ENCODE measurements around the gene AGPAT3.

AGPAT3 gene

GRCh38 chr21:43907751-43908150, 42.7 kb downstream of the AGPAT3 start:
- TF ChIP-seq CTCF (IDR thresholded peaks at IDR 0.05): no peak
- DNase-seq: peak in 1 of 2 donors; percentile 35
- Histone ChIP-seq H3K27ac (no peak overlapping the region), H3K4me3 (no peak overlapping the region), H3K36me3 (peaks cover 0 to 16% (median 5%) of the 10 kb centered on the region in 3 donors), H3K27me3 (no peaks in the 10 kb centered on the region), H3K9me3 (peaks cover 0 to 2% (median 1%) of the 10 kb centered on the region in 3 donors), H3K4me1 (peaks cover 0 to 6% (median 2%) of the 10 kb centered on the region in 4 donors)
- intact Hi-C loops (cut with DNase I; ENCODE audit: low total_unique reads): no loop called here

GRCh38 chr21:43908167-43908566, 43.1 kb downstream of the AGPAT3 start:
- DNase-seq: peak in 1 of 2 donors; percentile 64
- Histone ChIP-seq H3K36me3 (peaks cover 0 to 16% (median 5%) of the 10 kb centered on the region in 3 donors), H3K4me3 (no peak overlapping the region), H3K27ac (no peak overlapping the region), H3K27me3 (no peaks in the 10 kb centered on the region), H3K9me3 (peaks cover 0 to 6% (median 4%) of the 10 kb centered on the region in 3 donors), H3K4me1 (peaks cover 0 to 6% (median 2%) of the 10 kb centered on the region in 4 donors)
- TF ChIP-seq CTCF (IDR thresholded peaks at IDR 0.05): no peak
- intact Hi-C loops (cut with DNase I; ENCODE audit: low total_unique reads): no loop called here

- intact Hi-C loops (cut with DNase I; ENCODE audit: low total_unique reads): no loop called here
- peaks cover 0 to 12% (median 4%) of the 10 kb centered on the region in 4 donors for H3K4me1 ChIP-seq
- H3K9me3 ChIP-seq: peaks cover 0 to 12% (median 4%) of the 10 kb centered on the region in 3 donors
- no peak overlapping the region for H3K27ac ChIP-seq
- no peak overlapping the region for H3K4me3 ChIP-seq
- TF ChIP-seq CTCF (IDR thresholded peaks at IDR 0.05): no peak
- DNase-seq: peak in 1 of 2 donors; percentile 58
- peaks cover 0 to 11% (median 5%) of the 10 kb centered on the region in 3 donors for H3K36me3 ChIP-seq
- no peaks in the 10 kb centered on the region for H3K27me3 ChIP-seq
Observed at GRCh38 chr21:43909741-43910400, 44.8 kb downstream of the AGPAT3 start.

GRCh38 chr21:43910460-43910859, 45.4 kb downstream of the AGPAT3 start:
- Histone ChIP-seq H3K27ac (no peak overlapping the region), H3K9me3 (peaks cover 0 to 12% (median 4%) of the 10 kb centered on the region in 3 donors), H3K27me3 (no peaks in the 10 kb centered on the region), H3K4me1 (peaks cover 0 to 12% (median 4%) of the 10 kb centered on the region in 4 donors), H3K36me3 (peaks cover 0 to 11% (median 5%) of the 10 kb centered on the region in 3 donors), H3K4me3 (no peak overlapping the region)
- DNase-seq: no peak
- TF ChIP-seq CTCF (IDR thresholded peaks at IDR 0.05): no peak
- intact Hi-C loops (cut with DNase I; ENCODE audit: low total_unique reads): no loop called here

GRCh38 chr21:43911015-43911934, 46.3 kb downstream of the AGPAT3 start:
- no peaks in the 10 kb centered on the region for H3K27me3 ChIP-seq
- no peak overlapping the region for H3K27ac ChIP-seq
- intact Hi-C loops (cut with DNase I; ENCODE audit: low total_unique reads): no loop called here
- peaks cover 0 to 5% (median 5%) of the 10 kb centered on the region in 3 donors for H3K36me3 ChIP-seq
- H3K9me3 ChIP-seq: peaks cover 0 to 12% (median 4%) of the 10 kb centered on the region in 3 donors
- H3K4me1 ChIP-seq: peaks cover 0 to 12% (median 4%) of the 10 kb centered on the region in 4 donors
- TF ChIP-seq CTCF (IDR thresholded peaks at IDR 0.05): no peak
- no peak overlapping the region for H3K4me3 ChIP-seq
- DNase-seq: no peak
